Endometrium (tissue), 2 donors: ENCODE measurements around the gene CABP7.

Source experiments
- FAIRE-seq: peaks from 2 replicates; lab custom pipeline; 2012; peaks lifted over from hg19 to GRCh38; lab: Jason Lieb, UNC
- donor health status: control.
- donor health status: control.

The CABP7 gene

DNA sequence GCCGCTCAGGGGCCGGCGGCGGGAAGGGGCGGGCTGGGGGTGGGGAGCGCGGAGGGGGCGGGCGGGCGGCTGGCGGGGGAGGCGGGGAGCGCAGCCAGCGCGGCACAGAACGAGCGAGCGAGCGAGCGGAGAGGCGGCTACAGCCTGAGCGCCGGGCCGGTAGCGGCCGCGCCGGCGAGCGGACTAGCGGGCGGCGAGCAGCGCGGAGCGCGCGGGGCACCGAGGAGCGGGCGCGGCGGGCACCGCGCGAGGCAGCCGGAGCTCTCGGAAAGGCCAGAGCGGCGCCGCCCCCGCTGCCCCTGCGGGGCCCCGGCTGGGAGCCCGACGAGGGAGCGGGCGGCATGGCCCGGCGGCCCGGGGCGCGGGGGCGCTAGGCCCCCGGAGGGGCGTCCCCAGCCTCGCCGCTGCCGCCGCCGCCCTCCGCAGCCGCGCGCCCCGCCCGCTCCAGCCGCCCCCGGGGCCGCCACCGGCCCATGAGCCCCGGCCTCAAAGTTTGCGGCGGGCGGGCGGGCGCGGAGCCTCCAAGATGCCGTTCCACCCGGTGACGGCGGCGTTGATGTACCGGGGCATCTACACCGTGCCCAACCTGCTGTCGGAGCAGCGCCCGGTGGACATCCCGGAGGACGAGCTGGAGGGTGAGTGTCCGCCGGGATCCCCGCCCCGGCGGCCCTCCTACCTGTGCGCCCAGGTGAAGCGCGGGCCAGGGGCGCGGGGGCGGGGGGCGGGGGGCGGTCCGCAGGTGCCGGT, at the start of gene CABP7:
Gene CABP7 (plus strand): TSS at position 105 of the 747 bp plus-strand sequence. CDS start 422 bp downstream, at position 527.
- FAIRE-seq, result no peak

DNA sequence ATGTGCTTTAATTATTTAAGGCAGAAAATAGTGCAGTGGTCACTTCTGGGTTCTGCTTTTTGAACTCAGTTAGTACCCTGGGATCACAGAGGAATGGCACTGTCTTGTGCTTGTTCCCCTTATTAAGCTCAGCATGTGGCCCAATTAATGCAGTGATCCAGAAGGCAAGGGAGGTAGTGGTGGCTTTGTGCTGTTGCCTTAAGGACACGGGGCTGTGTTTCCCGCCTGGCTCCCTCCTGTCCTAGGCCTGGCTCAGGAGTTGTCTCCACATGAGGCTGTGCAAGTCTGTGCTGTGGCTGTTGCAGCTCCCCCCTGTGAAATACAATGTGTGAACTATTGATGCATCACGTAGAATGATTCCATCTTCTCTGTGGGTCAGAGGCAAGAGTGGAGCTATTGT, 49.2 kb upstream of the CABP7 start:
- no peak for FAIRE-seq

DNA sequence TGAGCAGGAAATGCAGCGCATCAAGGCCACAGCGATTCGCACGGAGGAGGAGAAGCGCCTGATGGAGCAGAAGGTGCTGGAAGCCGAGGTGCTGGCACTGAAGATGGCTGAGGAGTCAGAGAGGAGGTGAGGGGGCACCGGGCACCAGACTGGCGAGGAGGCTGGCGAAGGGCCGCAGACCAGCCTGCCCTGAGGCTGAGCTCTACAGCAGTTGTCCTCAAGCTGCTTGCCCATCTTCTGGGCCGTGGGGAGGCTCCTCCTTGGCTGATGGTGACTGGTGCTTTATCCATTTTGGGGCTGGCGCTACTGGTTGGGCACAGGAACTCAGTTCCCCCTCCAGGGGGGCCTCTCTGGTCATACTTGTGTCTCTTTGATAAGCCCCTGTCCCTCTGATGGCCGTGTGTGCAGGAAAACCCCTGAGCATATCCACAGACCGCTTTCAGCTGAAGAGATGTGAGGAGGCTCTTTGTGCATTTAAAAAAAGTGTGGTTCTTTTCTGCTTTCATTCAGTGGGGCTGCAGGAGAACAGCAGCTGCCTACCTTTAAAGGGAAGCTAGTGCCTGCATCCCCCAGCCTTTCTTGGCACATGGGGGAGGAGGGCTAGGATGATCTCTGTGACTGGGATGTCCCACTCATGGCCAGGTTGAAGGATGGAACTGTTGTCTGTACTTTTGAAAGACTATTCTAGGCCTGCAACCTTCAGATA, 46.3 kb upstream of the CABP7 start:
- no peak for FAIRE-seq

DNA sequence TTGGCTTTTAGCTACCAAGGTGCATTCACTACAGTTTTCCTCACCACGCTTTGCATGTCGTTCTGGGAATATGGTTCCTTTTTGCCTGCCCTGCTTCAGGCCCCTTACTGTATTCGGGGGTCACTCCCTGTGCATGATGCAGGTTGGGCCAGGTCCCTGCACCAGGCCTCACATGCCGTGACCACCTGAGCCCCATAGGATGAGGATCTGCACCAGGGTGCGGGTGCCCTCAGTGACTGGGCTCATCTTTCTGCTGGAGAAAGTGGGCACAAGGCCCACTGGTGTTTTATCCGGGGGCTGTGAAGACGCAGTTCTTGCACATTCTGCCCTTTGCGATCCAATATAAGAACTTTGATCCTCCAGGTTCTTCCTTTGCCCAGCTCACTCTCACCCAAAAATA, 45.7 kb upstream of the CABP7 start:
- FAIRE-seq, result no peak

DNA sequence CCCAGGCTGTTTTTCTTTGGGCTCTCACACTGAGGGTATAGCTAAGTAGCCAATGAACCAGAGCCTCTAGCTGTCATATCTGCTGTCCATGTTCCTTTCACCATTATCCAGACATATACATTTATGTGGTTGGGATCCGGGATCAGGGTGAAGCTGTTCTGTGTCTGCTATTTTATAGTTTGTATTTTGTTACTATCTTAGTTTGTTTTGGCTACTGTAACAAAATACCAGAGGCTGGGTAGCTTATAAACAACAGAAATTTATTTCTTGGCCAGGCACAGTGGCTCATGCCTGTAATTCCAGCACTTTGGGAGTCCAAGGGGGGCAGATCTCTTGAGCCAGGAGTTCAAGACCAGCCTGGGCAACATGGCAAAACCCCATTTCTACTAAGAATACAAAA, 40.5 kb upstream of the CABP7 start:
- FAIRE-seq, result no peak

DNA sequence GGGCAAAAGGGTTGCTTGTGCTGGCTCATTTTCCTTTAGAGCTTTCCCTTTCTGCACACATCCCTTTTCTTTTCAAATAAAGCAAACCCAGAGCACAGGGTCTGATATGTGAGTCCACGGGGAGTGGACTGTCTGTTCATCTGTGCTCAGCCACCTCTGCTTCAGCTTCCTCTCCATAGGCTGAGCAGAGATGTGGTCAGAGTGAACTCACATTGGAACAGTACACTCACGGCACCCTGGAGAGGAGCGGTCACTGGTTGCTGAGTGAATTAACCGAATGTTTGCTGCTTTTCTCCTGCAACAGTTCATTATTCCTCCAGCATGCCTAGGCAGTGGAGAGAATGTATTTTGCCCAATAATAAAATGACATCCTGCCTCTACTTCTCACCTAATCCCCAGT, 36.3 kb upstream of the CABP7 start:
- no peak for FAIRE-seq

DNA sequence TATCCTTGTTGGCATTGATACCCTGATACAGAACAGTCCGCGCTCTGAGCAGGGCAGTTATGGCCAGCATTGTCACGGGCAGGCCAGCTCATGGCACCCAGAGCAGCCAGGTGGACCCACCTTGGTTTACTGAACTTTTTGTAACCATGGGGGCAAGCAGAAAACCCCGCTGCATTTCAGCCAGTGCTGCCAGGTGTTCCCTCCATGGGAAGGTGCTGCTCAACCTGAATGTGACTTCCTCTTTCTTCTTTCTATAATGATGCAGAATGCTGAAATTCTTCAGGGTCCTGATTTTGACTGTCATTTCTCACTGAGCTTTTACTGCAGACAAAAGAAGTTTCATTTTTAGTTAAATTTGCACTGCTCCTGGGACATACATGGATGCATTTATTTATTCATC, 35.6 kb upstream of the CABP7 start:
- no peak for FAIRE-seq

DNA sequence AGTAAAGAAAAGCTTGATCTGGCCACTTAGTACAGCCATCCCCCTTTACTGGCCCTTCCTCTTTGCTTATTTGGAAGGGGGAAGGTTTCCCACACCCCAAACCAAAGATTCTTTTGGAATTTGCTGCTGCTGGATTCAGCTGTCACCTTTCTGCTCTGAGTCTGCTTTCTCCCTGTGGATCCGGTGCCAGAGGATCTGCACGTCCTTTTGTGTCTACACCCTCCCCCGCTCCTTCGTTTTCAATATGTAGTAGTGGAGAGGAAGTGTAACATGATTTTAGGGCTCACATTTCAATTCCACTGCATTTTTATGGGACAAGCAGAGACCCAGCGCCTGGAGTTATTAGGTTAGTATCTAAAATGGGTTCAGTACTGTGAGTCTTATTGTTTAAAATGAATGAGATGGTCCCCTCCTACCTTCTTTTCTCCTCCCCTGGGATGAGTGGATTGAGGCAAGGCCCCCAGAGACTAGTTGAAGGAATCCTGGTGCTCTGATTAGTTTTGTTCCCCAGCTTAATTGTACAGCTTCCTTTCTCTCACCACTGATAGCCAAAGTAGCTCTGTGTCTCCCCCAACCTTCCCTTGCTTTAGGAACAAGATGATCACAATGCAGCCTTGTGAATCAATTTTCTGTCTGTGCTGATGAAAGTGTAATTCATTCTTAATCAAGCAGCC, 30.5 kb upstream of the CABP7 start:
- no peak for FAIRE-seq

DNA sequence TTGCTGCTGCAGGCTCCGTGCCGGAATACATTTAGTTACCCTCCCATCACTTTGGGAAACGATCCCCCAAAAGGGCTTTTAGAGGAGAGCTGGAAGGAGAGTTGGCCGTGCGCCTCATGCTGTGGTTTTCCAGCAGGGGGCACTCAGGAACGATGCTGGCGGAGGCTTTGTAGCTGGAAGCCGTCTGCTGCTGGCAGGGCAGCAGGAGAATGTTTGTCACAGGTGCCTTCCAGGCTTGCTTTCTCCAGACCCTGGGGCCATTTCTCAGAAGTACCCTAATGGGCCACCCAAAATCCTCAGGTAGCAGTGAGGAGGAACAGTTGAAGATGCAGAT, 30.0 kb upstream of the CABP7 start:
- FAIRE-seq, result no peak

DNA sequence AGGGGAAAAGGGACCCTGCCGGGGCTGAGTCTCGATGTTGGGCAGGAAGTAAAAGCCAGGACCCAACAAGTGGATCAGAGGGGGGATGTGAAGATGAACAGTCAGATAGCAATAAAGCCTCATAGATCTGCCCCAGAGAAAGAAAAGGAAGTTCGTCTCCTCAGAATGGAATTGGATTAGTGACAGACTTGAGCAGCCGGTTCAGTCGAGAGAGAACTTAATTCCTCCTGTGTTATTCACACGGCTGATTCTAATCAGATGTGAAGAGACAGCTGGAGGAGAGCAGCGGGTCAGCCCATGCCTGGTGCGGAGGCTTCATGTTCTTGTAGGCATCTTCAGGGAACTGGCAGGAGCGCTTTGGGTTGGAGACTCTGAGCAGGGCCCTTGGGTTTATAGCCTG, 29.3 kb upstream of the CABP7 start:
- no peak for FAIRE-seq

DNA sequence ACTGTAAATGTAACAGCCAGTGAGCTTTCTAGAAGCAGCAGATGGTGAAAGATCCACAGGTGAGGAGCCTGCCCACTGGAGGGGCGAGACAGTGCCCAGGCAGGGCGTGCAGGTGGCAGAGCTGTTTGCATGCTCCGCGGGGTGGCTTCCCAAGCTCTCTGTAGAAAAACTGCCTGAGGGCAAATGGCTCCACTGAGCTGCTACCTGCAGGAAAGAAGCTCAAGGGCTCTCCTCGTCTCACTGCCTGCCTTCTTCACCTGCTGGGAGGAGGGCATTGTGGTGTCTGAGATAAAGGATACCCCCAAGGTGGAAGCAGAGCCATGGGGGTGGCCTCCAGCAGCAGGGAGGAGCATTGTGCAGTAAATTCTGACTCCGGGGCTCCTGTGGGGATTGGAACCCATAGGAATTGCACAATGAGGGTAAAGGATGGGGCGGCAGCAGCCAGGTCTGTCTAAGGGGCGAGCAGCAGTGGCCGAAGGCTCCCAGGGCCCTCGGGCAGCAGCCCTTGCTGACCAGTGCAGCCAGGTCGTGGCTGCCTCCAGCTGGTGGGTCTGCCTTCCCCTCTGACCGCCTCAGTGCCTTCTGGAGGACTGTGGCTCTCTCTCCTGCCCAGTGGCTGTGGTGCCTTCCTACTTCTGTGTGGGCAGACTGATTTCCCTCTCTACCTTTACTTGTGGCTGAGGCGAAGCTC, 28.0 kb upstream of the CABP7 start:
- FAIRE-seq, result no peak

DNA sequence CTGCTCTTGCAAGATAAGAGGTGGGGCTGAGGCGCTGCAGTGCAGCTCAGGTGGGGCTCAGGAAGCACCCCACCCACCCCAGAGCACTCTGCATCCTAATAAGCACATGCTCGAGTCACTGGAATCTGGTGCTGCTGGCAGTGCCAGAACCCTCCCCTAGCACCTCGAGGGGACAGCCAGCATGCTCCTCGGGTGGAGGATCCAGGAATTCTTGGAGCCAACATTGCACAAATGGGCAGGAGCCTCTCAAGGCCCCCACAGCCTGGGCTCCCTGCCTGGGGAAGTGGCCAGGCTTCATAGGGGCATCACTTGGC, 27.5 kb upstream of the CABP7 start:
- no peak for FAIRE-seq

DNA sequence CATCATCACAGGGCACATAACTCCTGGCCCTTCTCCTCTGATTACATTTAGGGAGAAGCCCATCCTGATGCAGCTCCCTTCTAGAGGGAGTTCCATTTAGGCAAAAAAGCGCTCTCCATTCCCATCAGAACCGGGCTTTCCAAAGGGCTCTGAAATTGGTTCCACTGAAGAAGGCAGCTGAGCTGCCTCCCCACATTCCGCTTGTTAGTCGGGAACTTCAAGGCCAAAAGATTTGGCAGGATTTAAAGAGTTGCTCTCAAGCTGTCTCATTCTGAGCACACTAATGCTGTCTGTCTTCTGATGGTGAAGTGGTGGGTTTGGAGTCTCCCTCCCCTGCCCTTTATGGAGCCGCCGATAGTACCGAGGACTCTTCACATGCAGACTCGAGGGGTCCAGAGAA, 26.6 kb upstream of the CABP7 start:
- FAIRE-seq, result no peak

DNA sequence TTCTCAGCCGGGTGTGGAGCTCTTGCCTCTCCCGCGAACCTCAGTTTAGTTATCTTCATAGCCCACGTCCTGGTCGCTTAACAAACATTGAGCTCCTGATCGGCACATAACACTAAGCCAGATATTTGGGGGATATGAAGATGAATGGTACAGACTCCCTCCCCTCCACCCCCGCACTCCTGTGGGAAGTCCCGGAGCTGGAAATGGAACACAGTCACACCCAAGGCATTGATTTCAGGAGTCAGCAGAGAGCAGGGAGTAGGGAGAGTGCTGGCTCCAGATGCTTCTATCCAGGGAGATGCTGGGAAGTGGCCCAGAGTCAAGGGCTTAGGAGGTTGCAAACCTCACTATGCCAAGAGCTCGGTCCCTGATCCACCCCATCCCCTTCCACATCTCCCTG, 26.1 kb upstream of the CABP7 start:
- no peak for FAIRE-seq

DNA sequence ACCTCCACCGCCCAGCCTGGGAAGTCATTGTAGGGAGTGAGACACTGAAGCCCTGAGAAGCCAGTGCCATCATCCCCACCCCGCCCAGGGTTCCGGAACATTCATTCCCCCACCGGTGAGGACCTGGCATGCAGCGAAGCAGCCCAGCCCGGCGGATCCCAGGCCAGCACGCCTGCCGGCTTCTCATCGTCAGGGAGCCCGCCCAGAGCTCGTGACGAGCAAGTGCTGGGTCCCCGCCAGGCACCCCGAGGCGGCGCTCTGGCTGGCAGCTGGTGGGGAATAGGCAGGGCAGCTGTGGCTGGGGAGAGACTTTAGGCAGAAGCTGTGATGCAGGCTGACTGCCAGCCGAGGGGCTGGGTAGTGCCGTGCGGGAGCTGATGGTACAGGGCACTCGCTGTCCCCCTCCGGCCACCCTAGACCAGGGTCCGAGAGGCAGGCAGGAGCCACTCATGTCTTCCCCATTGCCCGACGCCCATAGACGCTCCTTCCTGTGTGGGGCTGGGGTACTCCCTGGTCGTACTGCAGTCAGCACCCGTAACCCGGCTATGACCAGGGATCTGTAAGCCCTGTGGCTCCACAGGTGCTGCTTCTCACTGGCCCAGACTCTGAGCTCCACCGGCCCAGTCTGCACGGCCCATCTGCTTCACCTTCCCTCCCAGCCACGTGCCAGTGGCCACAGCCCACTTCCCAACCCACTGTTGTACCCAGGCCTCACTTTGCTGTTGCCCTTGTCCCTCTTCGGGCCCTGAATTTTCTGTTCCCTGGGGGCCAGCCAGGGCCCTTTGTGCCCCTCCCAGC, 24.5 kb upstream of the CABP7 start:
- no peak for FAIRE-seq

DNA sequence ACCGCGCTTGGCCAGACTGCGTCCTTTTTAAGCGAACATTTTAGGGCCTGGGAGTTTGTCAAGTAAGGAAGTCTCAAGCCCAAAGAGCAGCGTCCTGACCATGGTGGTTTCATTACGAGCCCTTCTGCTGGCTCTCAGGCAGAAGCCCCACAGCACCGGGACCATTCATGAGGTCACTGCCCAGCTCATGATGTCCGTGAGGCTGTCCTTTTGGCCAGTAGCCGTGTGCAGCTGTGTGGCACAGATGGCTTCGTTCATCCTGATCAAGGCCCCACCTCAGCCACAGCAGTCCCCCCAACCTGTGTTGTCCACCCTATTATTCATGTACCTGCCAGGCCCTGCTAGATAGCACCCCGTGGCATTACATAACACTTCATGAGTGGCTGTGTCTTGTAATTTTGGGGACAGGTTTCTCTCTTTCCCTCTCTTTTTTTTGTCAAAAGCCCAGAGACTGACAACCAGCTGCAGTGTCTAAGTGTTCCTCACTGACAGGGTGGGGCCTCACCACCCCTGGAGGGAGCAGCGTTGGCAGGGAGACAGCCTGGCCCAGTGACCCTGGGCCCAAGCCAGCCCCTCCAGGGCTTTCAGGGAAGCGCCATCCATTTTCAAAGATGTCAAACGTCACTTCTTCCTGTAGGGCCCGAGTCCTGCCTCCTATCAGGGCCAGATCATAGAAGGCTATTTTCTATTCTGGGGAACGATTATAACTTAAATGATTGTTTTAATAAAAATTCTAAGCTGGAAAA, 21.8 kb upstream of the CABP7 start:
- no peak for FAIRE-seq

DNA sequence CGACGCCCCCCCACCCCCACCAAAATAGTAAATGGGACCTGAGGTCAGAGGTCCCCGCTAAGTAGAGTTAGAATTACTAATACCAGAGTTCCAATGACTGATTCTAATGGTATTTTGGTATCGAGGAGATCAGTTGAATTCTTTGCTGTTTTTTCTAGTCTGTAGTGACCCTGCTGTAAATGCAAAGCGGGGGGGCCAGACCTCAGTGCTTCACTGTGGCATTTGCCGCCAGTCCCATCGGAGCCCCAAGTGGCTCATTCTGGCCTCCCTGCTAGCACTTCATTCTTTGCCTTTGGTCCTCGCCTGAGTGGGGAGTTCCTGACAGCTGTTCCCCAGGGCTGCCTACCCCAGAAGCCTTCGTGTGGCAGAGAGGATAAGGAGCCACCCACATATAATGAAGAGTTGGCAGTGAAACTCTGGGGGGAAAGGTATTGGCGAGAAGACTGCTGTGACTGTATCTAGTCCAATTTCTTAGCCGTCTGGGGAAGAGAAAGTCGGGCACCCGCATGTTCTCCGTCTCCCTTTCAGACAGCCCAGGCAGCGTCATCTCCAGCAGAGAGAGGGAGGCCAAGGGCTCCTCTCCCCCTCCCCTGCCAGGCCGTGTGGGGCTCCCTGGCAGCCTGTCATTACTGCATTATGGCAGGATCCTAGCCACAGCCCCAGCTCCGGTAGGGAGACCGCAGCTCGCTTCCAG, 19.4 kb upstream of the CABP7 start:
- FAIRE-seq, result no peak

DNA sequence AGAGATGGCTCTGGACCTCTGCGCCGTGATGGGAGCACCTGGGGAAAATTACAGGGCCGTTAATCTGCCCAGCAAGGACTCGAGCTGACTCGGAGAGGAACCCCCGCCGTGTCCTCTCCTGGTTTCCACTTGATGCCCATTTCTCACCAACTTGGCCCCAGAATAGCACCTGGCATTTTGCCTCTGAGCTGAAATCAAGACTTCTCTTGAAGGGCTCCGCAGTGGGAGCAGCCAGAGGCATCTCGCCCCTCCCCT, 19.0 kb upstream of the CABP7 start:
- FAIRE-seq, result no peak

DNA sequence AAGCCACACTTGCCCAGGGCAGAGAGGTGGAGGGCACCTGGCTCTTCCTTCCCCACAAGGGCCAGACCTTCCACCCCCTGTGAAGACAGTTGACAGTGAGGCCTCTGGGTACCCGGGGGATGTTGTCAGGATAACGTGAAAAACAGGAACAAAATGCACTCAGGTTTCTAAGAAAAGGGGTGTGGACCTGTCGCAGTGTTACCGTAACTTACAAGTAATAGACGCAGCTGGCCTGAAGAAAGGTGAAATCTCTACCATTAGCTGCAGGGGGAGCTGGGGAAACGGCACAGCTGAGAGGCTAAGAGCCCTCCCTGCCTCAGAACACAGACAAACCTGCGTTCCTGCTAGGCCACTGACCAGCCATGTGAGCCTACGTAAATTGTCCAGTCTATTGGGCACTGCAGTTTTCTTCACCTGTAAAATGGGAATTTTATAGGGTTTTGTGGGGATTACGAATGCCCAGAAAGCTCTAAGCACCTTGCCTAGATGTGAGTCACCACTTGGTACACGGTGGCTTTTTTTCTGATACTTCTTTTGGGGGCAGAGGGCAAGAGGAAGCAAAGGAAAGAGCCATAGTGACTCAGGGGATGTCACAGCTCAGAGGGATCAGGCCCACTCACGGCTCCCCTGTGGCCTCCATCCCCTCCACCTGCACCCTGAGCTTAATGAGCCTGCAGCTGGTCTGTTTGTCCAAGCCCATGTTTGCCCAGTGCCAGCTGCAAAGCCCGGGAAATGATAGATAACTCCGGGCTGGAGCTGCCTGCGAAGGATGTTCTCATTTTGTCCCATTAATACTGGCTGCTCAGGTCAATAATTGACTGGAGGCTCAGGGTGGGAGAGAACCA, 18.4 kb upstream of the CABP7 start:
- FAIRE-seq, result no peak
